Stimulated activated CD4-positive, alpha-beta T cell treated with anti-CD3 and anti-CD28 coated beads, Interleukin-15, amount 100 ng/mL, for 1 hour (primary cell): ENCODE data around the gene CDC25A.

ENCODE experiments used
- DNase-seq, 2 donors: peaks; one replicate each; pipeline ENCODE4 v3.0.0-alpha.2; 2020; ENCODE audit warnings: low read depth in 1 of 2, low spot score in 1 of 2

Gene CDC25A

GRCh38 chr3:48196611-48197010 lies 8.4 kb upstream of the CDC25A start:
- no peak for DNase-seq

GRCh38 chr3:48194446-48195071 lies 6.3 kb upstream of the CDC25A start:
- no peak for DNase-seq

GRCh38 chr3:48190911-48191310 lies 2.7 kb upstream of the CDC25A start:
- DNase-seq = no peak

GRCh38 chr3:48189321-48189720 lies 1.1 kb upstream of the CDC25A start:
- DNase-seq = no peak

- peak in 1 of 2 donors; percentile 22 for DNase-seq
Measured at GRCh38 chr3:48187579-48188265, 495 bp downstream of the CDC25A start.

- DNase-seq = no peak
Measured at GRCh38 chr3:48187301-48187578, 977 bp downstream of the CDC25A start.

- no peak for DNase-seq
Measured at GRCh38 chr3:48186631-48187300, 1.5 kb downstream of the CDC25A start.

GRCh38 chr3:48185129-48185528 lies 3.1 kb downstream of the CDC25A start:
- no peak for DNase-seq

GRCh38 chr3:48184299-48184698 lies 3.9 kb downstream of the CDC25A start:
- no peak for DNase-seq

- no peak for DNase-seq
Measured at GRCh38 chr3:48180531-48181253, 7.5 kb downstream of the CDC25A start.

GRCh38 chr3:48180021-48180420 lies 8.2 kb downstream of the CDC25A start:
- DNase-seq = no peak

- no peak for DNase-seq
Measured at GRCh38 chr3:48178072-48178471, 10.1 kb downstream of the CDC25A start.

GRCh38 chr3:48157950-48158376 lies 30.3 kb downstream of the CDC25A start:
- DNase-seq = peak; percentile 4 to 25

- DNase-seq = no peak
Measured at GRCh38 chr3:48157202-48157840, 30.9 kb downstream of the CDC25A start.

- no peak for DNase-seq
Measured at GRCh38 chr3:48156163-48156562, 32.1 kb downstream of the CDC25A start.

- no peak for DNase-seq
Measured at GRCh38 chr3:48155122-48155521, 33.1 kb downstream of the CDC25A start.

- DNase-seq = no peak
Measured at GRCh38 chr3:48151807-48152427, 36.3 kb downstream of the CDC25A start.

- peak; percentile 10 to 27 for DNase-seq
Measured at GRCh38 chr3:48151058-48151806, 37.0 kb downstream of the CDC25A start.

GRCh38 chr3:48143992-48144391 lies 44.2 kb downstream of the CDC25A start:
- no peak for DNase-seq

GRCh38 chr3:48143567-48143966 lies 44.6 kb downstream of the CDC25A start:
- no peak for DNase-seq
